Peyer's patch (tissue), 4 donors: Measurements from ENCODE around the gene CNTRL.

ENCODE experiments used
- POLR2A ChIP-seq, 2 donors: fragments of 450-650 bp; IDR thresholded peaks; one replicate each; pipeline ENCODE4 v1.5.1; 2017; ENCODE audit warnings: antibody characterized with exemption in 2 of 2, mild to moderate bottlenecking in 2 of 2, moderate library complexity in 2 of 2
- TF ChIP-seq, protein P1 (sequence below), 6 experiments: fragments of 450-650 bp in 4 of 6; fragments of 200-600 bp in 2 of 6; sonication (generic) in 1 of 6; IDR thresholded peaks; one replicate each; pipeline ENCODE4 v1.5.1; 2017 to 2019; ENCODE audit warnings: antibody characterized with exemption in 6 of 6, mild to moderate bottlenecking in 3 of 6, moderate library complexity in 1 of 6

DNA sequence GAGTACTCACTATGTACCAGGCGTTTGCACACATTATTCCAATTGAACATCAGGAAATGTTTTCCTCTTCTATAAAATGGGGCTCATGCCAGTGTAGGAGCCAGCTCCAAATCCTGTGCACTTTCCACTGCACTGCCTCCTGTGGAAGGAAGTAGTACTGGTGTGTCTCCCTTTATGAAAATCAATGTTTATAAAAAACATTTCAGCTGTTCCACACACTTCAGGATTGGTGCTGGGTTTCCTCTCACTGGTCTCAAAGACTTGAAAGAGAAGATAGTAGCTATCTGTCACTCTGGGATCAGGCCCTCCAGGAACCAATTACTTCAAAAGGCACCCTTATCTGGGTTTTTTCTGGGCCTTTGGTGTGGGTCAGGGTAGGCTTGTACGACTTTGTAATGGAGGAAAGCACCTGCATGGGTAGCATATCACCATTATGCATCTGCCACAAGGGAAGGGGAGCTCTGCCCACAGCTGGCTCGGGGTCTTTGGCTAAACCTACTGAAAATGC lies 94.4 kb downstream of the CNTRL start:
- TF ChIP-seq, protein P1, sequence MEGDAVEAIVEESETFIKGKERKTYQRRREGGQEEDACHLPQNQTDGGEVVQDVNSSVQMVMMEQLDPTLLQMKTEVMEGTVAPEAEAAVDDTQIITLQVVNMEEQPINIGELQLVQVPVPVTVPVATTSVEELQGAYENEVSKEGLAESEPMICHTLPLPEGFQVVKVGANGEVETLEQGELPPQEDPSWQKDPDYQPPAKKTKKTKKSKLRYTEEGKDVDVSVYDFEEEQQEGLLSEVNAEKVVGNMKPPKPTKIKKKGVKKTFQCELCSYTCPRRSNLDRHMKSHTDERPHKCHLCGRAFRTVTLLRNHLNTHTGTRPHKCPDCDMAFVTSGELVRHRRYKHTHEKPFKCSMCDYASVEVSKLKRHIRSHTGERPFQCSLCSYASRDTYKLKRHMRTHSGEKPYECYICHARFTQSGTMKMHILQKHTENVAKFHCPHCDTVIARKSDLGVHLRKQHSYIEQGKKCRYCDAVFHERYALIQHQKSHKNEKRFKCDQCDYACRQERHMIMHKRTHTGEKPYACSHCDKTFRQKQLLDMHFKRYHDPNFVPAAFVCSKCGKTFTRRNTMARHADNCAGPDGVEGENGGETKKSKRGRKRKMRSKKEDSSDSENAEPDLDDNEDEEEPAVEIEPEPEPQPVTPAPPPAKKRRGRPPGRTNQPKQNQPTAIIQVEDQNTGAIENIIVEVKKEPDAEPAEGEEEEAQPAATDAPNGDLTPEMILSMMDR (IDR thresholded peaks at IDR 0.05) = peak in 4 of 6 experiments; percentile 25 to 37 (median 32)
- no peak for TF ChIP-seq POLR2A (IDR thresholded peaks at IDR 0.05)
